BLaER1 (cell line): ENCODE results near the gene SDK1.

Experiments used
- H3K27ac ChIP-seq: shearing (Covaris generic); formaldehyde crosslinking; 2 replicates; pipeline ENCODE4 v1.8.1; 2022
- H3K27me3 ChIP-seq: shearing (Covaris generic); formaldehyde crosslinking; 2 replicates; pipeline ENCODE4 v1.8.1; 2022
- H3K36me3 ChIP-seq: shearing (Covaris generic); formaldehyde crosslinking; 2 replicates; pipeline ENCODE4 v1.8.1; 2022
- H3K4me1 ChIP-seq: shearing (Covaris generic); formaldehyde crosslinking; 2 replicates; pipeline ENCODE4 v1.8.1; 2022
- H3K4me2 ChIP-seq: shearing (Covaris generic); formaldehyde crosslinking; 2 replicates; pipeline ENCODE4 v1.8.1; 2022
- H3K4me3 ChIP-seq: shearing (Covaris generic); formaldehyde crosslinking; 2 replicates; pipeline ENCODE4 v1.8.1; 2022
- H3K9ac ChIP-seq: shearing (Covaris generic); formaldehyde crosslinking; 2 replicates; pipeline ENCODE4 v1.8.1; 2022
- H3K9me3 ChIP-seq: shearing (Covaris generic); formaldehyde crosslinking; 2 replicates; pipeline ENCODE4 v1.8.1; 2022
- H4K20me1 ChIP-seq: shearing (Covaris generic); formaldehyde crosslinking; 2 replicates; pipeline ENCODE4 v1.8.1; 2022
- Cebpa-rat ChIP-seq: shearing (Covaris generic); IDR thresholded peaks from 2 replicates; pipeline ENCODE4 v1.8.1; 2022

The SDK1 gene

DNA sequence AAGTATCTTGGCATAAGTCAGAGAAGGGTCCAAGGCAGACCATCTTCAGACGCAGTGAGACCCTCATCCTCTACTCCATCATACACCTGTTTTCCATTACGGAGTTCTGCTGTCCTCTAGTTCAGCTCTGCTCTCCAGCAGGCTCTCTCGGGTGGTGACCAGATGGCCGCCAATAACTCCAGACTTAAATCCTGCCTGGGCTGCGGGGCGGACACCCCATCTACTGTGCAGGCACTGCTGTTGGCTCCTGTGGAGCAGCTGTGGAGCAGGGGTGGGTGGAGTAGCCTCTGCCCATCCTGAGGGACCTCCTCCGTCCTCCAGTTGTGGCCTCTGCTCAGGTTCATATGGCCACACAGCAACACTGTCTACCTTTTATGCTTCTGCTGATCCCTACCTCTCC lies 608.1 kb downstream of the SDK1 start:
- TF ChIP-seq Cebpa-rat, result no peak

GRCh38 chr7:3910054-3910453 lies 609.0 kb downstream of the SDK1 start:
- H3K9ac ChIP-seq, result no peak overlapping the region
- no peaks in the 10 kb centered on the region for H3K27me3 ChIP-seq
- H3K4me2 ChIP-seq, result no peak overlapping the region
- H3K4me1 ChIP-seq, result peaks cover 50% of the 10 kb centered on the region
- H3K36me3 ChIP-seq, result no peaks in the 10 kb centered on the region
- no peak overlapping the region for H3K27ac ChIP-seq
- H3K9me3 ChIP-seq, result no peaks in the 10 kb centered on the region
- H3K4me3 ChIP-seq, result no peak overlapping the region
- no peak for TF ChIP-seq Cebpa-rat
- H4K20me1 ChIP-seq, result no peaks in the 10 kb centered on the region

More for the DNA sequence above, 608.1 kb downstream of the SDK1 start:
- Histone ChIP-seq H3K4me3 (no peak overlapping the region), H3K4me2 (no peak overlapping the region), H3K9ac (no peak overlapping the region), H4K20me1 (no peaks in the 10 kb centered on the region), H3K27me3 (no peaks in the 10 kb centered on the region), H3K36me3 (no peaks in the 10 kb centered on the region), H3K9me3 (no peaks in the 10 kb centered on the region), H3K4me1 (peaks cover 44% of the 10 kb centered on the region), H3K27ac (no peak overlapping the region)

DNA sequence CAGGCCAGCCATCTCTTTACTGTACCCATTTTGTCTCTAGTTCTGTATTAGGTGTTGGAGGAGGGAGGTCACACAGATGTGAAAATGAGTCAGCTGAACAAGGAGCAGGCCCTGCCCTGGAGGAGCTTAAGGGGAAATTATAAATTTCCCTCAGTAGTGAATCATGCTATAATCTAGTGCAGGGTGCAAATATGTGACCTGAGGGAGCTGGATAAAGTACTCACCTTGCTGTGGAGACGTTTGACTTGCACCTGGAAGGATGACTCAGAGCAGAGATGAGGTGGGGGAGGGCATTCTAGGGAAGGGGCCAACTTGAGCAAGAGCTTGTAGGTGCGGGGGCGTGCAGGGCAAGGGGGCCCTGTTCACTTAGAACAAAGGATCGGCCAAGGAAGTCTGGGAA lies 610.6 kb downstream of the SDK1 start:
- peaks cover 66% of the 10 kb centered on the region for H3K4me1 ChIP-seq
- H3K9me3 ChIP-seq, result no peaks in the 10 kb centered on the region
- peak overlapping the region; percentile 37; the same call in 1 of the 2 replicates for H3K4me3 ChIP-seq
- H4K20me1 ChIP-seq, result no peaks in the 10 kb centered on the region
- peak overlapping the region; percentile 91 for H3K4me2 ChIP-seq
- H3K27ac ChIP-seq, result peak overlapping the region; percentile 73
- H3K27me3 ChIP-seq, result no peaks in the 10 kb centered on the region
- peak overlapping the region; percentile 49; the same call in 1 of the 2 replicates for H3K9ac ChIP-seq
- H3K36me3 ChIP-seq, result no peaks in the 10 kb centered on the region
- no peak for TF ChIP-seq Cebpa-rat

GRCh38 chr7:3912291-3912690 lies 611.2 kb downstream of the SDK1 start:
- no peaks in the 10 kb centered on the region for H4K20me1 ChIP-seq
- H3K36me3 ChIP-seq, result no peaks in the 10 kb centered on the region
- H3K9me3 ChIP-seq, result no peaks in the 10 kb centered on the region
- peak; percentile 80 for TF ChIP-seq Cebpa-rat
- peak overlapping the region; percentile 91 for H3K4me2 ChIP-seq
- no peaks in the 10 kb centered on the region for H3K27me3 ChIP-seq
- peak overlapping the region; percentile 54; the same call in 1 of the 2 replicates for H3K9ac ChIP-seq
- H3K27ac ChIP-seq, result peak overlapping the region; percentile 73
- H3K4me3 ChIP-seq, result peak overlapping the region; percentile 37; the same call in 1 of the 2 replicates
- peaks cover 72% of the 10 kb centered on the region for H3K4me1 ChIP-seq

DNA sequence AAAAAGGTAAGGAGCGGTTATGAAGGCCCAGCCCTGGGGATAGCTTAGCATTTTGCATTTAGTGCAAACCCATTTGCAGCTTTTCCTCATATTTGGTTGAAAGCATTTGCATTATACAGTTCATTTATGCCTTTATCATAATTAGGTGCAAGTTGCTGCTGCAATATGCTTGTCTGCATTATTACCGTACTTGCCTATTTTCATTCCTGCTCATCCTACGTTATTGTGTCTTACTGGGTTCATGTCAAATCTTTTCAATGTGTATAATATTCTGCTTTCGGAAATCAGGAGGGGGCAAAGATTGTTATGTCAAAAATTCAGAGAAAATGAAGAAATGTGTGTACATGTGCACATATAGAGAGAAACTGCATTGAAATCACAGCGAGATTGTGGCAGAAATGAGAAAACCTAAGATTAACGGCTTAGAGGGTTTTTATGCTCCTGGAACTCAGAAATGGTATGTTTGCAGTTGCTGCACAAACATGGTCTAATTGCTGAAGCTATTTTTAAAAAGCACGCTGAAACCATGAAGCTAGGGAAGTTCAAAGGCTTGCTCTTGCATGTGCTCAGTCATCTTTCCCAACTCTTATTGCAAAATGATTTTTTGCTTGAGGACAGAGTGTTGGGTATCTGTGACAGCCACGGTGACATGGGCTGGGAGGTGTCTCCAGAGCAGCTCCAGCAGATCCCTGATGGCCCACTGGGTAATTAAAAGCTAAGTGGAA lies 613.2 kb downstream of the SDK1 start:
- H3K27ac ChIP-seq, result no peak overlapping the region
- peak overlapping the region; percentile 91 for H3K4me2 ChIP-seq
- H3K9ac ChIP-seq, result no peak overlapping the region

GRCh38 chr7:3915337-3915878 lies 614.4 kb downstream of the SDK1 start:
- Histone ChIP-seq H3K9me3 (peaks cover 14% of the 10 kb centered on the region), H3K36me3 (no peaks in the 10 kb centered on the region), H3K4me1 (peaks cover 91% of the 10 kb centered on the region), H3K4me2 (peak overlapping the region; percentile 91), H3K4me3 (no peak overlapping the region), H3K27ac (no peak overlapping the region), H3K27me3 (no peaks in the 10 kb centered on the region), H3K9ac (no peak overlapping the region), H4K20me1 (no peaks in the 10 kb centered on the region)
- TF ChIP-seq Cebpa-rat, result no peak

More for the DNA sequence above, 613.2 kb downstream of the SDK1 start:
- peaks cover 91% of the 10 kb centered on the region for H3K4me1 ChIP-seq
- no peaks in the 10 kb centered on the region for H4K20me1 ChIP-seq
- H3K27me3 ChIP-seq, result no peaks in the 10 kb centered on the region
- H3K36me3 ChIP-seq, result no peaks in the 10 kb centered on the region
- TF ChIP-seq Cebpa-rat, result no peak
- no peak overlapping the region for H3K4me3 ChIP-seq
- H3K9me3 ChIP-seq, result peaks cover 12% of the 10 kb centered on the region

GRCh38 chr7:3916146-3916545 lies 615.1 kb downstream of the SDK1 start:
- Histone ChIP-seq H3K4me1 (peaks cover 84% of the 10 kb centered on the region), H3K4me2 (peak overlapping the region; percentile 91), H3K9ac (no peak overlapping the region)

DNA sequence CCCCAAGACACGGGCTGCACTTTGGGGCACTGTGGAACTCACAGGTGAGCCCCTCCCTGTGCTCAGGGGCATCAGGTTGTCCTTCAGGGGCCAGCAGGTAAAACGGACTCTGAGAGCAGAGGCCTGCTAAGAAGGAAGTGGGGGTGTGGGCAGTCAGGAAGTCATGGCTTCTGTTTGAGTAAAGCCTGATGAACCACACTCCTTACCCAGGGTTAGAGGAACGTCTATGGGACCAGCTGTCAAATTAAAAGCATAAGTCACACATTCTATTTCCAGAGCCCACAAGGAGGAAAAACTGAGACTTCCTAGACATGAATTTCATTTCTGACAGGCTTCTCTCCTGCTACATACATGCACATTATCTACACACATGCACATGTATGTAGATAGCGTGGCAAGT lies 616.4 kb downstream of the SDK1 start:
- Histone ChIP-seq H3K4me2 (peak overlapping the region; percentile 91), H3K36me3 (no peaks in the 10 kb centered on the region), H3K9ac (no peak overlapping the region), H3K9me3 (peaks cover 14% of the 10 kb centered on the region), H3K27me3 (no peaks in the 10 kb centered on the region), H3K27ac (no peak overlapping the region), H3K4me3 (no peak overlapping the region), H4K20me1 (no peaks in the 10 kb centered on the region), H3K4me1 (peaks cover 71% of the 10 kb centered on the region)
- TF ChIP-seq Cebpa-rat, result no peak

More at GRCh38 chr7:3916146-3916545, 615.1 kb downstream of the SDK1 start:
- TF ChIP-seq Cebpa-rat, result no peak
- Histone ChIP-seq H3K27me3 (no peaks in the 10 kb centered on the region), H3K27ac (no peak overlapping the region), H3K4me3 (no peak overlapping the region), H3K9me3 (peaks cover 14% of the 10 kb centered on the region), H4K20me1 (no peaks in the 10 kb centered on the region), H3K36me3 (no peaks in the 10 kb centered on the region)

DNA sequence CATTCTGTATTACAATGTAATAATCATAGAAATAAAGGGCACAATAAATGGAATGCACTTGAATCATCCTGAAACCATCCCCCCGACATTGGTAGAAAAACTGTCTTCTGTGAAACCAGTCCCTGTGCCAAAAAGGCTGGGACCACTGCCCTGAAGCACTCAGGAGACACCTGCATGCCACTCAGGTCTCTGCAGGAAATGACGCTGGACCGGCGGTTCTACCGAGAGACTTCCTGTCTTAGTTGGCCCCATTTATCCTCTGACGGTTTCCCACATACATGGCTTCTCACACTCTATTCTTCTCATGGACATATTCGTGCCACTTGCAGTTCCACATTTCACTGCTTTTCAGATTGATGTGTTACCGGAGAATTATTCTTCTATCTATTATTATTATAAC lies 617.5 kb downstream of the SDK1 start:
- H3K4me3 ChIP-seq, result 0 out of 2 replicates have a peak overlapping the region, but pooled peaks have one; percentile 19
- no peaks in the 10 kb centered on the region for H3K27me3 ChIP-seq
- H3K4me2 ChIP-seq, result peak overlapping the region; percentile 91
- H3K36me3 ChIP-seq, result no peaks in the 10 kb centered on the region
- no peak overlapping the region for H3K27ac ChIP-seq
- H3K9me3 ChIP-seq, result peaks cover 14% of the 10 kb centered on the region
- H3K9ac ChIP-seq, result no peak overlapping the region
- no peaks in the 10 kb centered on the region for H4K20me1 ChIP-seq
- H3K4me1 ChIP-seq, result peaks cover 59% of the 10 kb centered on the region
- no peak for TF ChIP-seq Cebpa-rat

DNA sequence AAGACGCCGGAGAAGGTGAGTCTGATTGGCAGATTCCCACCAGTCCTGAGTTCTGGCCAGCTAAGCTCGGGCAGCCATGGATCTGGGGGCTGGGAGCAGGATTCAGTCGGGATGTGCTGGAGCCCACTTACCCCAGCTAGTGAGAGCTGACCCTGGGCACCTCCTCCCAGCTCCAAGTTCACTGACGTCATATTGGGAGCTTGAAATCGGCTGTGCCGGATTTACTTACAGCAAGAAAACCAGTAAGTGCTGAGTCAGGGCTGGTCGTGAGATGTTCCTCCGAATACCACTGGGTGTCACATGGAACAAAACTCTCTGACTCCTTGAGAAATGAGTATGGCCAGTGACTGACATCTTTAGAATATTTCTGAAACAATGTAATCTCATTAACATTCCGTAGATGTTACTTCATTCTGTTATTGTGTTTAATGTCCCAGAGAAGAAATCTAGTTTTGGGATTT lies 621.2 kb downstream of the SDK1 start:
- peaks cover 14% of the 10 kb centered on the region for H3K9me3 ChIP-seq

More for the DNA sequence above, 621.2 kb downstream of the SDK1 start:
- H3K36me3 ChIP-seq, result no peaks in the 10 kb centered on the region
- H3K27ac ChIP-seq, result no peak overlapping the region
- no peak overlapping the region for H3K4me2 ChIP-seq
- H4K20me1 ChIP-seq, result no peaks in the 10 kb centered on the region
- H3K9ac ChIP-seq, result no peak overlapping the region
- TF ChIP-seq Cebpa-rat, result no peak
- no peaks in the 10 kb centered on the region; the same call in 1 of the 2 replicates for H3K27me3 ChIP-seq
- H3K4me1 ChIP-seq, result peaks cover 23% of the 10 kb centered on the region
- no peak overlapping the region for H3K4me3 ChIP-seq
